GM23338 (cell line): ENCODE data around the gene SLC6A1. TPM values are rescaled to one million over a fixed set of nuclear protein-coding genes. Genes with fewer than 3 reads are reported as not detected.

Experiments used
- ATAC-seq: fragments of 200-7000 bp; cut with Tn5 transposase; 3 replicates; pipeline ENCODE4 v1.9.1; 2020
- DNase-seq: peaks from one replicate; pipeline ENCODE4 v3.0.0-alpha.2; 2015; ENCODE audit warnings: low spot score
- H2AFZ ChIP-seq: fragments of 200-600 bp; sonication (generic); 2 replicates; pipeline ENCODE4 v1.8.0; 2016; ENCODE audit warnings: antibody characterized with exemption, mild to moderate bottlenecking, moderate library complexity
- H3F3A ChIP-seq: fragments of 200-600 bp; sonication (generic); replicated peaks from 2 replicates; pipeline ENCODE4 v1.8.0; 2017; ENCODE audit warnings: antibody characterized with exemption, mixed run types, low read depth
- H3K27ac ChIP-seq: fragments of 200-600 bp; sonication (generic); 2 replicates; pipeline ENCODE4 v1.6.1; 2016; ENCODE audit warnings: low read depth
- H3K27me3 ChIP-seq: fragments of 200-600 bp; sonication (generic); 2 replicates; pipeline ENCODE4 v1.8.0; 2016; ENCODE audit warnings: mild to moderate bottlenecking, mixed run types, moderate library complexity; ENCODE audit not compliant: insufficient read depth
- H3K36me3 ChIP-seq: fragments of 200-600 bp; sonication (generic); 2 replicates; pipeline ENCODE4 v1.8.0; 2016; ENCODE audit warnings: mild to moderate bottlenecking; ENCODE audit not compliant: insufficient read depth
- H3K4me1 ChIP-seq: fragments of 200-600 bp; sonication (generic); 2 replicates; pipeline ENCODE4 v1.8.0; 2016; ENCODE audit warnings: mild to moderate bottlenecking, moderate library complexity; ENCODE audit not compliant: insufficient read depth
- H3K4me2 ChIP-seq: fragments of 200-600 bp; sonication (generic); 2 replicates; pipeline ENCODE4 v1.7.1; 2017; ENCODE audit warnings: mixed run types
- H3K4me3 ChIP-seq: fragments of 200-600 bp; sonication (generic); 2 replicates; pipeline ENCODE4 v1.6.1; 2016; ENCODE audit warnings: mixed run types
- H3K79me2 ChIP-seq: fragments of 200-600 bp; sonication (generic); replicated peaks from 2 replicates; pipeline ENCODE4 v1.8.0; 2017; ENCODE audit warnings: mild to moderate bottlenecking; ENCODE audit not compliant: insufficient read depth
- H3K9me2 ChIP-seq: fragments of 200-600 bp; sonication (generic); 2 replicates; pipeline ENCODE4 v1.8.0; 2017; ENCODE audit not compliant: insufficient read depth
- H4K20me1 ChIP-seq: fragments of 200-600 bp; sonication (generic); replicated peaks from 2 replicates; pipeline ENCODE4 v1.8.0; 2017; ENCODE audit warnings: mild to moderate bottlenecking; ENCODE audit not compliant: insufficient read depth
- H3K27ac Mint-ChIP-seq: 2 replicates; pipeline ENCODE4 v1.8.0; 2020; ENCODE audit warnings: inconsistent platforms, mild to moderate bottlenecking, moderate library complexity, mixed read lengths
- H3K27me3 Mint-ChIP-seq: 3 replicates; pipeline ENCODE4 v1.8.0; 2022; ENCODE audit warnings: low read depth, mild to moderate bottlenecking, moderate library complexity, mixed read lengths, inconsistent platforms; ENCODE audit not compliant: insufficient read depth, poor library complexity
- H3K36me3 Mint-ChIP-seq: 3 replicates; pipeline ENCODE4 v1.8.0; 2021; ENCODE audit warnings: low read depth, mild to moderate bottlenecking, inconsistent platforms, moderate library complexity, mixed read lengths
- H3K4me1 Mint-ChIP-seq: 3 replicates; pipeline ENCODE4 v1.8.0; 2020; ENCODE audit warnings: mild to moderate bottlenecking, inconsistent platforms, mixed read lengths
- H3K4me3 Mint-ChIP-seq: 3 replicates; pipeline ENCODE4 v1.8.0; 2021; ENCODE audit warnings: moderate library complexity, mild to moderate bottlenecking, inconsistent platforms, mixed read lengths
- H3K9me3 Mint-ChIP-seq: 3 replicates; pipeline ENCODE4 v1.8.0; 2020; ENCODE audit warnings: moderate library complexity, mild to moderate bottlenecking, inconsistent platforms, mixed read lengths
- CREB1 ChIP-seq: fragments of 250-450 bp; sonication (Bioruptor Pico); IDR thresholded peaks from 2 replicates; pipeline ENCODE4 v1.5.0; 2020; ENCODE audit warnings: low read depth, mild to moderate bottlenecking, moderate library complexity
- EZH2 ChIP-seq: fragments of 200-600 bp; sonication (generic); IDR thresholded peaks from one replicate; pipeline ENCODE4 v1.8.0; 2017; ENCODE audit warnings: antibody characterized with exemption, mild to moderate bottlenecking, low read depth; ENCODE audit not compliant: unreplicated experiment
- EZH2phosphoT487 ChIP-seq: fragments of 200-600 bp; sonication (generic); IDR thresholded peaks from one replicate; pipeline ENCODE4 v1.8.1; 2018; ENCODE audit warnings: antibody characterized with exemption; ENCODE audit not compliant: unreplicated experiment
- JUNB ChIP-seq: IDR thresholded peaks from one replicate; pipeline ENCODE4 v1.6.1; 2016; ENCODE audit warnings: antibody characterized with exemption; ENCODE audit not compliant: unreplicated experiment
- NANOG ChIP-seq: IDR thresholded peaks from 2 replicates; pipeline ENCODE4 v1.6.1; 2016; ENCODE audit warnings: antibody characterized with exemption, borderline replicate concordance
- POLR2AphosphoS5 ChIP-seq: IDR thresholded peaks from 2 replicates; pipeline ENCODE4 v1.6.1; 2016; ENCODE audit warnings: antibody characterized with exemption, low read depth
- ZNF114 ChIP-seq: fragments of 250-450 bp; sonication (Bioruptor Pico); IDR thresholded peaks from 2 replicates; pipeline ENCODE4 v1.5.0; 2020; ENCODE audit warnings: mild to moderate bottlenecking, moderate library complexity
- ZNF331 ChIP-seq: fragments of 250-450 bp; sonication (Bioruptor Pico); IDR thresholded peaks from 2 replicates; pipeline ENCODE4 v1.5.0; 2020; ENCODE audit warnings: low read depth, mild to moderate bottlenecking, moderate library complexity
- polyA plus RNA-seq: library from polyadenylated mRNA; unstranded; fragments of >200 nt; fragmentation: Nextera tagmentation; extraction: Ambion mirVana; gene quantifications from 2 replicates; pipeline ENCODE4 v1.2.1, GENCODE V29; 2016
- total RNA-seq: library from RNA; depleted of rRNA; stranded (reverse); fragments of >200 nt; shearing (Covaris generic); gene quantifications from 2 replicates; pipeline ENCODE4 v1.2.3, GENCODE V29; 2014
- TF ChIP-seq, protein P1 (sequence below): IDR thresholded peaks from 2 replicates; pipeline ENCODE4 v1.6.1; 2016; ENCODE audit warnings: antibody characterized with exemption
- TF ChIP-seq, protein P2 (sequence below), 2 experiments: fragments of 200-600 bp in 1 of 2; sonication (generic) in 1 of 2; conservative IDR thresholded peaks; 2 replicates each; pipeline versions ENCODE4 v1.5.1 to v1.6.1; 2016 to 2017; ENCODE audit warnings: antibody characterized with exemption in 2 of 2, low read depth in 2 of 2, mild to moderate bottlenecking in 2 of 2, moderate library complexity in 1 of 2
- TF ChIP-seq, protein P3 (sequence below): IDR thresholded peaks from one replicate; pipeline ENCODE4 v1.6.1; 2018; ENCODE audit warnings: antibody characterized with exemption; ENCODE audit not compliant: unreplicated experiment

SLC6A1 gene
- total and polyA plus RNA-seq, 2 experiments from 2014 or later, result 0.16 to 0.28 TPM

DNA sequence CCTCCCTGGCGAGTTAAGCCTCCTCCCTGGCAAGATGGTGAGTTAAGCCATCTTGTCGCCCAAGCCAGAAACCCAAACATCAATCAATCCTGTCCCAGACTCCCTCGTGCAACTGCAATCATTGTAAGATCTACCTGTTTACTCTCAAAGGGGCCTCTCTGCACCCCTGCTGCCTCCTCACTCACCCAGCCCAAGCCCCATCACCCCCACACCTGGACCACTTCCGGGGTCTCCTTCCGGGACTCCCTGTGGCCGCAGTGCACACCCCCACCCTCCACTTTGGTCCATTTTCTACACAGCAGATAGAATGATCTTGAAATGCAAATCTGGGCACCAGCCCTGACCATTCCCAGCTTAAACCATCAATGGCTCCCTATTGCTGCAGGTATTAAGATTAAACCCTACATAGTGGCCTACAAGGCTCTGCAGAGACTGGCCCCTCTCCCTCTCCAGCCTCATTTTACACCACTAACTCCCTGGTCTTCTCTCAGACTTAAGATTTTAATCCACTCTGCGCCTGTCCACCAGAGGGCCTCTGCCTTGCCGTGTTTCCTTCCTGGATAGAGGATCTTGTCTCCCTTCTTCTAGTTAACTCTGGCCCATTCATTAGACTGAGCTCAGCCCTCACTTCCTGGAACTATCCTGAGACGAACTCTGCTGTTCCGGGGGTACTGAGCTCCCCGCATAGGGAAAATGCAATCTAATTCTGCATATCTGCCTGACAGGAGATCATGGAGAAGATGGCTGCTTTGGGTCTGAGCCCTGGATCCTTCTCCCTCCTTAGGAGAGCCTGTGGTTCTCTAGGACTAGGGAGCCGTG lies 41.9 kb upstream of the SLC6A1 start:
- no peaks in the 10 kb centered on the region for H3K36me3 ChIP-seq
- H3K4me2 ChIP-seq, result no peak overlapping the region
- H3K9me3 Mint-ChIP-seq, result no peaks in the 10 kb centered on the region
- no peaks in the 10 kb centered on the region for H3K4me1 ChIP-seq
- H3K27me3 ChIP-seq, result no peaks in the 10 kb centered on the region
- TF ChIP-seq, protein P1, sequence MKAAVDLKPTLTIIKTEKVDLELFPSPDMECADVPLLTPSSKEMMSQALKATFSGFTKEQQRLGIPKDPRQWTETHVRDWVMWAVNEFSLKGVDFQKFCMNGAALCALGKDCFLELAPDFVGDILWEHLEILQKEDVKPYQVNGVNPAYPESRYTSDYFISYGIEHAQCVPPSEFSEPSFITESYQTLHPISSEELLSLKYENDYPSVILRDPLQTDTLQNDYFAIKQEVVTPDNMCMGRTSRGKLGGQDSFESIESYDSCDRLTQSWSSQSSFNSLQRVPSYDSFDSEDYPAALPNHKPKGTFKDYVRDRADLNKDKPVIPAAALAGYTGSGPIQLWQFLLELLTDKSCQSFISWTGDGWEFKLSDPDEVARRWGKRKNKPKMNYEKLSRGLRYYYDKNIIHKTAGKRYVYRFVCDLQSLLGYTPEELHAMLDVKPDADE, result no peak
- TF ChIP-seq, protein P2, sequence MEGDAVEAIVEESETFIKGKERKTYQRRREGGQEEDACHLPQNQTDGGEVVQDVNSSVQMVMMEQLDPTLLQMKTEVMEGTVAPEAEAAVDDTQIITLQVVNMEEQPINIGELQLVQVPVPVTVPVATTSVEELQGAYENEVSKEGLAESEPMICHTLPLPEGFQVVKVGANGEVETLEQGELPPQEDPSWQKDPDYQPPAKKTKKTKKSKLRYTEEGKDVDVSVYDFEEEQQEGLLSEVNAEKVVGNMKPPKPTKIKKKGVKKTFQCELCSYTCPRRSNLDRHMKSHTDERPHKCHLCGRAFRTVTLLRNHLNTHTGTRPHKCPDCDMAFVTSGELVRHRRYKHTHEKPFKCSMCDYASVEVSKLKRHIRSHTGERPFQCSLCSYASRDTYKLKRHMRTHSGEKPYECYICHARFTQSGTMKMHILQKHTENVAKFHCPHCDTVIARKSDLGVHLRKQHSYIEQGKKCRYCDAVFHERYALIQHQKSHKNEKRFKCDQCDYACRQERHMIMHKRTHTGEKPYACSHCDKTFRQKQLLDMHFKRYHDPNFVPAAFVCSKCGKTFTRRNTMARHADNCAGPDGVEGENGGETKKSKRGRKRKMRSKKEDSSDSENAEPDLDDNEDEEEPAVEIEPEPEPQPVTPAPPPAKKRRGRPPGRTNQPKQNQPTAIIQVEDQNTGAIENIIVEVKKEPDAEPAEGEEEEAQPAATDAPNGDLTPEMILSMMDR (conservative IDR thresholded peaks at IDR 0.05; ENCODE audit: low read depth in 2 of 2), result peak; percentile 73 to 81
- H3F3A ChIP-seq, result no peaks in the 10 kb centered on the region
- no peaks in the 10 kb centered on the region for H3K79me2 ChIP-seq
- ATAC-seq (peak; percentile 85), DNase-seq (peak; percentile 66)
- H3K27ac Mint-ChIP-seq, result no peak overlapping the region
- H3K36me3 Mint-ChIP-seq, result no peaks in the 10 kb centered on the region
- no peak overlapping the region for H3K27ac ChIP-seq
- no peak overlapping the region for H3K4me3 ChIP-seq
- no peaks in the 10 kb centered on the region for H3K9me2 ChIP-seq
- H3K27me3 Mint-ChIP-seq, result peaks cover 6% of the 10 kb centered on the region
- no peak overlapping the region; the same call in 2 of the 3 replicates for H3K4me3 Mint-ChIP-seq
- H4K20me1 ChIP-seq, result no peaks in the 10 kb centered on the region
- H2AFZ ChIP-seq, result no peak overlapping the region
- peaks cover 4% of the 10 kb centered on the region; the same call in 2 of the 3 replicates for H3K4me1 Mint-ChIP-seq

- Histone ChIP-seq H3K36me3 (no peaks in the 10 kb centered on the region), H3K27me3 (no peaks in the 10 kb centered on the region), H3K4me2 (no peak overlapping the region), H3K27ac (no peak overlapping the region), H3K4me1 (no peaks in the 10 kb centered on the region), H3F3A (no peaks in the 10 kb centered on the region), H2AFZ (no peak overlapping the region), H3K4me3 (no peak overlapping the region), H4K20me1 (no peaks in the 10 kb centered on the region), H3K79me2 (no peaks in the 10 kb centered on the region), H3K9me2 (no peaks in the 10 kb centered on the region)
- DNase-seq (no peak), ATAC-seq (no peak)
- no peak for TF ChIP-seq JUNB
- TF ChIP-seq POLR2AphosphoS5, result no peak
- TF ChIP-seq CREB1, result no peak
- no peak for TF ChIP-seq ZNF331 (CRISPR knock-in tag)
- TF ChIP-seq, protein P3, sequence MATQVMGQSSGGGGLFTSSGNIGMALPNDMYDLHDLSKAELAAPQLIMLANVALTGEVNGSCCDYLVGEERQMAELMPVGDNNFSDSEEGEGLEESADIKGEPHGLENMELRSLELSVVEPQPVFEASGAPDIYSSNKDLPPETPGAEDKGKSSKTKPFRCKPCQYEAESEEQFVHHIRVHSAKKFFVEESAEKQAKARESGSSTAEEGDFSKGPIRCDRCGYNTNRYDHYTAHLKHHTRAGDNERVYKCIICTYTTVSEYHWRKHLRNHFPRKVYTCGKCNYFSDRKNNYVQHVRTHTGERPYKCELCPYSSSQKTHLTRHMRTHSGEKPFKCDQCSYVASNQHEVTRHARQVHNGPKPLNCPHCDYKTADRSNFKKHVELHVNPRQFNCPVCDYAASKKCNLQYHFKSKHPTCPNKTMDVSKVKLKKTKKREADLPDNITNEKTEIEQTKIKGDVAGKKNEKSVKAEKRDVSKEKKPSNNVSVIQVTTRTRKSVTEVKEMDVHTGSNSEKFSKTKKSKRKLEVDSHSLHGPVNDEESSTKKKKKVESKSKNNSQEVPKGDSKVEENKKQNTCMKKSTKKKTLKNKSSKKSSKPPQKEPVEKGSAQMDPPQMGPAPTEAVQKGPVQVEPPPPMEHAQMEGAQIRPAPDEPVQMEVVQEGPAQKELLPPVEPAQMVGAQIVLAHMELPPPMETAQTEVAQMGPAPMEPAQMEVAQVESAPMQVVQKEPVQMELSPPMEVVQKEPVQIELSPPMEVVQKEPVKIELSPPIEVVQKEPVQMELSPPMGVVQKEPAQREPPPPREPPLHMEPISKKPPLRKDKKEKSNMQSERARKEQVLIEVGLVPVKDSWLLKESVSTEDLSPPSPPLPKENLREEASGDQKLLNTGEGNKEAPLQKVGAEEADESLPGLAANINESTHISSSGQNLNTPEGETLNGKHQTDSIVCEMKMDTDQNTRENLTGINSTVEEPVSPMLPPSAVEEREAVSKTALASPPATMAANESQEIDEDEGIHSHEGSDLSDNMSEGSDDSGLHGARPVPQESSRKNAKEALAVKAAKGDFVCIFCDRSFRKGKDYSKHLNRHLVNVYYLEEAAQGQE, result no peak
- TF ChIP-seq, protein P2 (conservative IDR thresholded peaks at IDR 0.05; ENCODE audit: low read depth in 2 of 2), result no peak
- TF ChIP-seq ZNF114 (CRISPR knock-in tag), result no peak
- TF ChIP-seq EZH2, result no peak
- TF ChIP-seq, protein P1, result no peak
- TF ChIP-seq EZH2phosphoT487, result no peak
- TF ChIP-seq NANOG, result no peak
- peaks cover 6% of the 10 kb centered on the region for H3K27me3 Mint-ChIP-seq
- H3K4me3 Mint-ChIP-seq, result no peak overlapping the region
- H3K4me1 Mint-ChIP-seq, result peaks cover 4% of the 10 kb centered on the region; the same call in 2 of the 3 replicates
- no peaks in the 10 kb centered on the region for H3K36me3 Mint-ChIP-seq
- no peaks in the 10 kb centered on the region for H3K9me3 Mint-ChIP-seq
- H3K27ac Mint-ChIP-seq, result no peak overlapping the region
Observed at GRCh38 chr3:10951295-10951926, 41.1 kb upstream of the SLC6A1 start.
